GM12872 (cell line): ENCODE data around the gene TLK1.

Source experiments
- TF ChIP-seq, protein P1 (sequence below): IDR thresholded peaks from 3 replicates; pipeline ENCODE4 v1.5.1; 2011; ENCODE audit warnings: low read depth, mild to moderate bottlenecking, low read length, moderate library complexity; ENCODE audit not compliant: insufficient read depth

The TLK1 gene

DNA sequence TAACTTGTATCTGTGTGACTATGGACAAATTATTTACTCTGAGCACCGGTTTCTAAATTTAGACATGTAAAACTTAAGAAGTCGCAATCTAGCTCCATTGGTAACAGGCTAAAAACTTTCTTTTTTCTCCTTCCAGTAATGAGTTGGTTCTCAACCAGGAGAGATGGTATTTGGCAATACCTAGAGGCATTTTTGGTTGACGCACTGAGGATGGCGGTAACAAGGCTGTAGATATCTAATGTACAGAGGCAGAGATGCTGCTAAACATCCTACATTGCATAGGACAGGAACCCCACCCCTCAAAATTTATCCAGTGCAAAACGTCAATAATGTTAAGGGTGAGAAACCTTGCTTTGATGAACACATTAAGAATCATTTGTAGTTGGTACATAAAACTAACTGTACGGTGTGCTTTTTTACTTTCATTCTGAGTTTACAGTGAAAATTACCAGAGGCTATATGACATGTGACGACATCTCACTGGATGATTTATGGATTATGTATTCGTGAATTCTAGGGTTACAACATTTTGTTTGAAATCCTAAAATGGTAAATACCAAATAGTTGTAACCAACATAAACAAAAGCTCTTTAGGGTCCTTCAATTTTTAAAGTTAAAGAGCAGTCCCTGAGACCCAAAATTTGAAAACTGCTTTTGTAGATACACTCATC lies 91.3 kb downstream of the TLK1 start:
- TF ChIP-seq, protein P1, sequence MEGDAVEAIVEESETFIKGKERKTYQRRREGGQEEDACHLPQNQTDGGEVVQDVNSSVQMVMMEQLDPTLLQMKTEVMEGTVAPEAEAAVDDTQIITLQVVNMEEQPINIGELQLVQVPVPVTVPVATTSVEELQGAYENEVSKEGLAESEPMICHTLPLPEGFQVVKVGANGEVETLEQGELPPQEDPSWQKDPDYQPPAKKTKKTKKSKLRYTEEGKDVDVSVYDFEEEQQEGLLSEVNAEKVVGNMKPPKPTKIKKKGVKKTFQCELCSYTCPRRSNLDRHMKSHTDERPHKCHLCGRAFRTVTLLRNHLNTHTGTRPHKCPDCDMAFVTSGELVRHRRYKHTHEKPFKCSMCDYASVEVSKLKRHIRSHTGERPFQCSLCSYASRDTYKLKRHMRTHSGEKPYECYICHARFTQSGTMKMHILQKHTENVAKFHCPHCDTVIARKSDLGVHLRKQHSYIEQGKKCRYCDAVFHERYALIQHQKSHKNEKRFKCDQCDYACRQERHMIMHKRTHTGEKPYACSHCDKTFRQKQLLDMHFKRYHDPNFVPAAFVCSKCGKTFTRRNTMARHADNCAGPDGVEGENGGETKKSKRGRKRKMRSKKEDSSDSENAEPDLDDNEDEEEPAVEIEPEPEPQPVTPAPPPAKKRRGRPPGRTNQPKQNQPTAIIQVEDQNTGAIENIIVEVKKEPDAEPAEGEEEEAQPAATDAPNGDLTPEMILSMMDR = no peak

DNA sequence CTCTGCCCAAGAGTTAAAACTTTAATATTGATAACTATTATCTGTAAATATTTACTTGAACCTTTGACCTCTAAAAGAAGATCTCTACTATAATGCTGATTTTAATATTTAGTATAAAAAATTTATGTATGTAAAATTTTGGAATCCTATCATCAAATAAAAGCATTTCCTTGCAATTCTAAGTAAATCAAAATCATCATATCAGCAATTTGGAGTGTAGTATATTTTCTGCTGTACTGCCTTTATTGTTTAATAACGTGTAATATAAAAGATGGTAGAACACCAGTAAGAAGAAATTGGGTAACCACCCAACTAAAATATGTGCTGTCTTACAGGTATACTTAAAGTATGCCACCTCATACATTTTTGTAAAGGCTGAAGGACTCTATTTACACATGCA lies 94.6 kb downstream of the TLK1 start:
- TF ChIP-seq, protein P1 = no peak

DNA sequence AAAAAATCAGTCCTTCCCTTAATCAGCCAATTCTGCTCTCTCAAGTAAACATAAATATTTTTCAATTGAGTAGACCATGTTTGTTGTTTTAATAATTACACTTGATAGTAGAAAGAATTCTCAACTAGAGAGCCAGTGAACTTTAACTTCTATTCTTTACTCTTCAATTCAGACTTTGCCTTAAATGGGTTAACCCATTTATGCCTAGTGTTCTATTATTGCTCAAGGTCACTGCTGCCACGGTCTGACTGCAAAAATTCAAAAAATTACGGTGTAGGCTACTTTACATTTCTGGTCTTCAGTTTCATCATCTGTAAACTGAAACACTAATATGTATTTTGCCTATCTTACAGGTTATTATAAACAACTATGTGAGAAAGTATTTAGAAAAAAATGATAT lies 103.1 kb downstream of the TLK1 start:
- TF ChIP-seq, protein P1 = no peak

DNA sequence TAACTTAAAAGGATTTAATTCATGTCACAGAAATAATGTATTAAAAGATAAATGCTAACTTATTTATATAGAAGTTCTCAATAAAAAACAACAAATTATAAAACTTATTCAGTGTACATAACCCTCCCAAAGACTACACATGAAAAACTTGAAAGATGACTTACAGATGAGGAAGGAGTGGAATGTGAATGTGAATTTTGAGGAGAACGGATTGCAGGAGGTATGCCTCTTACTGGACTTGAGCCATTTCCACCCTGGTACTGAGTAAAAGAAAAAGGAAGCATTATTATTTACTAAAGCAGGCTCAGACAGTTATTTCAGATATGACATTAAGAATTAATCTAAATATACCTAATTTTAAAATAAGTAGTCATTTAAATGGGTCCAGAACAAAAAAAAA lies 104.4 kb downstream of the TLK1 start:
- TF ChIP-seq, protein P1 = no peak

DNA sequence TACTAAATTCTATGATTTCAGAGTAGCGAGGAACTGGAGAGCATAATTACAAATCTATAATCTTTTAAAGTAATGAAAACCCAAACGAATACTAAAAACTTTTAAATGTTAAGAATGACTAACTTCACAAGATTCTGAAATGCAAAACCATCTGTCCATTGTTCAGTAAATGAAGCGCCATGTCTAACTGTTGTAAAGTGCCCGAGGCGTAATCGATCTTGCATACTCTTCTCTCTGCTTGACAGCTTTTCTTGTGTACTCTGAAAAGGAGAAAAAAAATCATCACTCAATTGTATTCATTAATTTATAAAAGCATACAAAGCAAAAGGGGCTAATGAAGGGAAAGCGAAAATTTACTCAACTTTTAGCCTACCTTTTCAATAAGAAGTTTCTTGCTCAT lies 111.0 kb downstream of the TLK1 start:
- TF ChIP-seq, protein P1 = no peak

DNA sequence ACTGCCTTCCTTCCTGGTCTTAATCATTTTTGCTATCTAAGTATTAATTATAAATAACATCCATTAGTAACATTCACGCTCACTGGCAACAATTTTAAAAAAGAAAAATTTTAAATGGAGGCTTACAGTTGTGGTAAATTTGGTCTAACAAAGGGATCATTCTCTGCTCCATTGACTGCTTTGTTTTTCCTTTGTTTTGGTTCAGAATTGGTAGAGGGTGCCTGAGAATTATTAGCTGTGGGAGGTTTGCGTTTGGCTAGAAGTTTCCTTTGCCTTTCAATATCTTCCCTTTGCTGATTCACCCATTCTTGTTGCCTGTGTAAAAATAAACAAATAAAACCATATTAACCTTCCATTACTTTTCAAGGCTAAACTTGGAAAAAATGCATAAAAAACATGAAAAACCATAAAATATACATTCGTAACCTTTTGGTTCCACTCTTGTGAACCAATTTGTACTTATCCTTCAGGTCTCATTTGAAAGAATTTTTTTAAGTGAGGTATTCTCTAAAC lies 114.6 kb downstream of the TLK1 start:
- TF ChIP-seq, protein P1 = no peak

DNA sequence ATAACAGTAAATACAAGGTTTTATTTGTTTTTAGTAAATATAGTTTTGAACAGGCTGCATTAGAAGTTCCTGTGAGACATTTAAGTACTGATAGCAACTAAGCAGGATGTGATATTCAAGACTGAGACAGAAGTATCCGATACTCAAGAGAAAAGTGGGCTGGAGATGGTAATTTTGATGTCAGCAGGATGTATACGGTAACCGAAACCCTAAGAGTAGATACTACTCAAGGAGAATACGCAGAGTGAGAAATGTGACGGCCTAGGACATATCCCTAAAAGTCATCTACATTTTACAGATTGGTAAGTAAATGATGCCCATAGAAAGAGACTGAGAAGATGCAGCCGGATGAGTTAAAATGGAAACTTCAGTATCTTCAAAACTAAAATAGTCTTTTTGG lies 116.3 kb downstream of the TLK1 start:
- TF ChIP-seq, protein P1 = no peak
